Stomach (tissue), 9 donors: ENCODE measurements around the gene GEMIN4. TPM values are rescaled to one million over a fixed set of nuclear protein-coding genes. Genes with fewer than 3 reads are reported as not detected.

ENCODE experiments used
- DNase-seq, 2 donors: peaks; one replicate each; pipeline versions ENCODE4 v3.0.0 to v3.0.0-alpha.2; 2013 to 2019
- H3K27ac ChIP-seq, 5 donors: fragments of 200-600 bp in 4 of 5; sonication (generic) in 4 of 5; one replicate each; pipeline ENCODE4 v1.5.1; 2013 to 2019; ENCODE audit warnings: mild to moderate bottlenecking in 1 of 5, moderate library complexity in 1 of 5
- H3K27me3 ChIP-seq, 3 donors: fragments of 200-600 bp; sonication (generic); one replicate each; pipeline ENCODE4 v1.5.1; 2017 to 2019; ENCODE audit warnings: mixed run types in 1 of 3
- H3K36me3 ChIP-seq, 4 donors: fragments of 200-600 bp; sonication (generic); 1 replicate in 3 of 4; 2 replicates in 1 of 4; pipeline ENCODE4 v1.5.1; 2016 to 2019
- H3K4me1 ChIP-seq, 4 donors: fragments of 200-600 bp; sonication (generic); one replicate each; pipeline ENCODE4 v1.5.1; 2016 to 2019
- H3K4me3 ChIP-seq, 4 donors: fragments of 200-600 bp; sonication (generic) in 3 of 4; one replicate each; pipeline ENCODE4 v1.5.1; 2016 to 2019; ENCODE audit warnings: mild to moderate bottlenecking in 1 of 4
- H3K9me3 ChIP-seq, 4 donors: fragments of 200-600 bp; sonication (generic); one replicate each; pipeline ENCODE4 v1.5.1; 2016 to 2019
- CTCF ChIP-seq, 7 experiments: fragments of 450-650 bp in 4 of 7; fragments of 200-600 bp in 3 of 7; sonication (generic) in 3 of 7; IDR thresholded peaks; one replicate each; pipeline ENCODE4 v1.5.1; 2016 to 2019; ENCODE audit warnings: antibody characterized with exemption in 7 of 7, control low read depth in 2 of 7, mild to moderate bottlenecking in 1 of 7
- EP300 ChIP-seq: sonication (generic); formaldehyde crosslinking; IDR thresholded peaks from one replicate; pipeline ENCODE4 v1.6.1; 2017; ENCODE audit warnings: antibody characterized with exemption
- POLR2A ChIP-seq, 4 donors: fragments of 450-650 bp; IDR thresholded peaks; one replicate each; pipeline ENCODE4 v1.6.1; 2016; ENCODE audit warnings: antibody characterized with exemption in 4 of 4, control low read depth in 2 of 4, mild to moderate bottlenecking in 1 of 4, moderate library complexity in 1 of 4
- POLR2AphosphoS5 ChIP-seq, 3 donors: sonication (generic); formaldehyde crosslinking; IDR thresholded peaks; one replicate each; pipeline ENCODE4 v1.6.1; 2016; ENCODE audit warnings: antibody characterized with exemption in 3 of 3
- WGBS, 5 donors: extraction: QIAGEN DNeasy Blood & Tissue Kit in 3 of 5; methylation state at CpG; one replicate each; pipeline versions ENCODE4 v1.1.5 to v1.1.7; 2013 to 2018; 5-methylcytosine and 5-hydroxymethylcytosine counted together
- intact Hi-C: fragments of 100-400 bp; cut with DNase I; formaldehyde crosslinking; loops from one replicate; pipeline ENCODE4 v1.15.1; 2023; ENCODE audit warnings: low total_unique reads
- polyA plus RNA-seq, 3 donors: library from polyadenylated mRNA; stranded (reverse); fragments of 200-250 nt; gene quantifications; one replicate each; pipeline ENCODE4 v1.2.3, GENCODE V29; 2013
- total RNA-seq, 5 donors: library from RNA; depleted of rRNA; stranded (reverse); fragments of >200 nt; gene quantifications; one replicate each; pipeline versions ENCODE4 v1.1.0 to v1.2.3, GENCODE V29; 2014 to 2016
- donor health status: healthy with polysubstance abuse.
- donor health status: Bipolar disorder and iron deficiency.
- donor health status: healthy.

Gene GEMIN4
- total and polyA plus RNA-seq, 8 donors = 5.7 to 92.4 (median 10.3) TPM

GRCh38 chr17:799261-799660 lies 47.2 kb upstream of the GEMIN4 start:
- no peaks in the 10 kb centered on the region for H3K27me3 ChIP-seq
- intact Hi-C loops = no loop called here
- H3K27ac ChIP-seq = no peak overlapping the region
- no peak for DNase-seq
- WGBS, 5 donors = 81 to 91% (median 88%) methylated on average over 10 to 11 of the region's 11 CpGs
- TF ChIP-seq CTCF (IDR thresholded peaks at IDR 0.05) = no peak
- no peak for TF ChIP-seq EP300
- no peak for TF ChIP-seq POLR2AphosphoS5 (IDR thresholded peaks at IDR 0.05)
- H3K9me3 ChIP-seq = no peaks in the 10 kb centered on the region
- peaks cover 11 to 17% (median 14%) of the 10 kb centered on the region in 4 donors for H3K4me1 ChIP-seq
- H3K4me3 ChIP-seq = no peak overlapping the region
- peaks cover 0 to 52% (median 29%) of the 10 kb centered on the region in 4 donors for H3K36me3 ChIP-seq

GRCh38 chr17:798246-798645 lies 46.2 kb upstream of the GEMIN4 start:
- intact Hi-C loops = no loop called here
- Histone ChIP-seq H3K9me3 (no peaks in the 10 kb centered on the region), H3K36me3 (peaks cover 0 to 44% (median 22%) of the 10 kb centered on the region in 4 donors), H3K4me1 (peaks cover 11 to 24% (median 20%) of the 10 kb centered on the region in 4 donors), H3K4me3 (no peak overlapping the region), H3K27me3 (no peaks in the 10 kb centered on the region), H3K27ac (no peak overlapping the region)
- DNase-seq = no peak
- TF ChIP-seq CTCF (IDR thresholded peaks at IDR 0.05) (no peak), POLR2A (IDR thresholded peaks at IDR 0.05) (no peak), POLR2AphosphoS5 (IDR thresholded peaks at IDR 0.05) (no peak), EP300 (no peak)
- WGBS, 5 donors = 69 to 80% (median 74%) methylated on average over 11 of the region's 11 CpGs

GRCh38 chr17:797236-797840 lies 45.3 kb upstream of the GEMIN4 start:
- peaks cover under 1 to 44% (median 21%) of the 10 kb centered on the region in 4 donors for H3K36me3 ChIP-seq
- TF ChIP-seq CTCF (IDR thresholded peaks at IDR 0.05) (no peak), POLR2AphosphoS5 (IDR thresholded peaks at IDR 0.05) (no peak), POLR2A (IDR thresholded peaks at IDR 0.05) (no peak), EP300 (no peak)
- WGBS, 5 donors = 78 to 87% (median 86%) methylated on average over 8 to 22 of the region's 22 CpGs
- peaks cover 11 to 24% (median 20%) of the 10 kb centered on the region in 4 donors for H3K4me1 ChIP-seq
- no peaks in the 10 kb centered on the region for H3K27me3 ChIP-seq
- intact Hi-C loops = no loop called here
- no peaks in the 10 kb centered on the region for H3K9me3 ChIP-seq
- H3K27ac ChIP-seq = peak overlapping the region in 3 of 5 donors; percentile 20 to 40 (median 35)
- DNase-seq = no peak
- H3K4me3 ChIP-seq = no peak overlapping the region

GRCh38 chr17:796609-797008 lies 44.5 kb upstream of the GEMIN4 start:
- 78 to 85% (median 85%) methylated on average over 15 of the region's 15 CpGs for WGBS, 5 donors
- peak overlapping the region in 2 of 5 donors; percentile 35 to 40 for H3K27ac ChIP-seq
- no peaks in the 10 kb centered on the region for H3K27me3 ChIP-seq
- TF ChIP-seq POLR2A (IDR thresholded peaks at IDR 0.05) (no peak), EP300 (no peak), POLR2AphosphoS5 (IDR thresholded peaks at IDR 0.05) (no peak), CTCF (IDR thresholded peaks at IDR 0.05) (no peak)
- H3K4me3 ChIP-seq = no peak overlapping the region
- peaks cover 11 to 30% (median 20%) of the 10 kb centered on the region in 4 donors for H3K4me1 ChIP-seq
- H3K36me3 ChIP-seq = peaks cover 8 to 48% (median 28%) of the 10 kb centered on the region in 4 donors
- no peaks in the 10 kb centered on the region for H3K9me3 ChIP-seq
- DNase-seq = no peak
- intact Hi-C loops = no loop called here
